Hepatocyte (in vitro differentiated cells): ENCODE measurements around the gene TMCC3.

Experiments used
- EZH2 ChIP-seq: fragments of 200-600 bp; sonication (generic); IDR thresholded peaks from 2 replicates; pipeline ENCODE4 v1.6.1; 2016; ENCODE audit warnings: antibody characterized with exemption, mild to moderate bottlenecking, borderline replicate concordance
- EZH2phosphoT487 ChIP-seq: fragments of 200-600 bp; sonication (generic); IDR thresholded peaks from one replicate; pipeline ENCODE4 v1.6.1; 2018; ENCODE audit warnings: antibody characterized with exemption, mild to moderate bottlenecking, low read depth, moderate library complexity; ENCODE audit not compliant: unreplicated experiment, severe bottlenecking
- TF ChIP-seq, protein P1 (sequence below): fragments of 200-600 bp; sonication (generic); IDR thresholded peaks from 2 replicates; pipeline ENCODE4 v1.5.1; 2016; ENCODE audit warnings: antibody characterized with exemption, mild to moderate bottlenecking; ENCODE audit not compliant: poor library complexity

DNA sequence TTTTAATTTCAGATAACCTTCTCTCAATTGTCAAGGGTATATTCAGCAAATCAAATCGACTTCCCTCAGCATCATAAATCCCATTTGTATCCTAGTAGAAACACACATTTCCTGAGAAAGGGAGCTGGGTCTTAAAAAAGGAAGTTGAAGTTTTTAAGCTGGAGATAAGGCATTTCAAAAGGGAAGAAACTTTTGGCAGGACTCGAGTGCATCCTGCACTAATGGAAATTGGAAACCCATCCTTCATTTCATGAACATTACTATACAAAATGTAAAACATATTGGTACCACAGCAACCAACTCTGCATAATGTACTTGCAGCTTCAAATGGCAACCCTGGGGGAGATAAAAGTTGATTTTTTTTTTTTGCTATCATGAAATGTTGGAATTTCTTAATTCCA is 23.7 kb upstream of the TMCC3 start:
- TF ChIP-seq, protein P1, sequence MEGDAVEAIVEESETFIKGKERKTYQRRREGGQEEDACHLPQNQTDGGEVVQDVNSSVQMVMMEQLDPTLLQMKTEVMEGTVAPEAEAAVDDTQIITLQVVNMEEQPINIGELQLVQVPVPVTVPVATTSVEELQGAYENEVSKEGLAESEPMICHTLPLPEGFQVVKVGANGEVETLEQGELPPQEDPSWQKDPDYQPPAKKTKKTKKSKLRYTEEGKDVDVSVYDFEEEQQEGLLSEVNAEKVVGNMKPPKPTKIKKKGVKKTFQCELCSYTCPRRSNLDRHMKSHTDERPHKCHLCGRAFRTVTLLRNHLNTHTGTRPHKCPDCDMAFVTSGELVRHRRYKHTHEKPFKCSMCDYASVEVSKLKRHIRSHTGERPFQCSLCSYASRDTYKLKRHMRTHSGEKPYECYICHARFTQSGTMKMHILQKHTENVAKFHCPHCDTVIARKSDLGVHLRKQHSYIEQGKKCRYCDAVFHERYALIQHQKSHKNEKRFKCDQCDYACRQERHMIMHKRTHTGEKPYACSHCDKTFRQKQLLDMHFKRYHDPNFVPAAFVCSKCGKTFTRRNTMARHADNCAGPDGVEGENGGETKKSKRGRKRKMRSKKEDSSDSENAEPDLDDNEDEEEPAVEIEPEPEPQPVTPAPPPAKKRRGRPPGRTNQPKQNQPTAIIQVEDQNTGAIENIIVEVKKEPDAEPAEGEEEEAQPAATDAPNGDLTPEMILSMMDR: no peak
- TF ChIP-seq EZH2 (no peak), EZH2phosphoT487 (no peak)
